Tibial nerve (tissue), 4 donors: Measurements from ENCODE around the gene TRIM56. TPM values are rescaled to one million over a fixed set of nuclear protein-coding genes. Genes with fewer than 3 reads are reported as not detected.

Experiments used
- DNase-seq, 2 donors: peaks; one replicate each; pipeline ENCODE4 v3.0.0-alpha.2; 2019; ENCODE audit warnings: low spot score in 2 of 2
- H3K27ac ChIP-seq, 4 donors: fragments of 200-600 bp; sonication (generic) in 3 of 4; one replicate each; pipeline ENCODE4 v1.5.1; 2017 to 2019; ENCODE audit warnings: mild to moderate bottlenecking in 1 of 4
- H3K27me3 ChIP-seq, 2 donors: fragments of 200-600 bp; sonication (generic) in 1 of 2; one replicate each; pipeline versions ENCODE4 v1.5.1 to v1.6.0; 2017 to 2019
- H3K36me3 ChIP-seq, 3 donors: fragments of 200-600 bp; sonication (generic); one replicate each; pipeline ENCODE4 v1.5.1; 2018 to 2019
- H3K4me1 ChIP-seq, 4 donors: fragments of 200-600 bp; sonication (generic) in 3 of 4; one replicate each; pipeline ENCODE4 v1.5.1; 2017 to 2019
- H3K4me3 ChIP-seq, 4 donors: fragments of 200-600 bp; sonication (generic) in 3 of 4; one replicate each; pipeline ENCODE4 v1.5.1; 2017 to 2019; ENCODE audit warnings: mild to moderate bottlenecking in 1 of 4, moderate library complexity in 1 of 4
- H3K9me3 ChIP-seq, 4 donors: fragments of 200-600 bp; sonication (generic) in 3 of 4; one replicate each; pipeline ENCODE4 v1.5.1; 2017 to 2019
- CTCF ChIP-seq, 5 experiments: fragments of 200-600 bp in 3 of 5; fragments of 450-650 bp in 2 of 5; sonication (generic) in 3 of 5; IDR thresholded peaks; one replicate each; pipeline ENCODE4 v1.5.1; 2016 to 2019; ENCODE audit warnings: antibody characterized with exemption in 5 of 5, mild to moderate bottlenecking in 3 of 5, moderate library complexity in 2 of 5
- EP300 ChIP-seq, 2 donors: sonication (generic); formaldehyde crosslinking; IDR thresholded peaks; one replicate each; pipeline ENCODE4 v1.6.1; 2017; ENCODE audit warnings: antibody characterized with exemption in 2 of 2, mild to moderate bottlenecking in 1 of 2
- POLR2A ChIP-seq, 2 donors: fragments of 450-650 bp; IDR thresholded peaks; one replicate each; pipeline ENCODE4 v1.6.1; 2017; ENCODE audit warnings: antibody characterized with exemption in 2 of 2, mild to moderate bottlenecking in 2 of 2, moderate library complexity in 2 of 2
- WGBS, 2 donors: methylation state at CpG; one replicate each; pipeline ENCODE4 v1.1.5; 2018; 5-methylcytosine and 5-hydroxymethylcytosine counted together
- total RNA-seq, 4 donors: library from RNA; depleted of rRNA; stranded (reverse); fragments of >200 nt; gene quantifications; one replicate each; pipeline ENCODE4 v1.1.0, GENCODE V29; 2016

The TRIM56 gene
- total RNA-seq, 4 donors from 2014 or later, result 18.6 to 32.4 (median 29.5) TPM

- no peaks in the 10 kb centered on the region for H3K9me3 ChIP-seq
- TF ChIP-seq EP300 (IDR thresholded peaks at IDR 0.05) (no peak), POLR2A (IDR thresholded peaks at IDR 0.05) (no peak), CTCF (IDR thresholded peaks at IDR 0.05) (no peak)
- 42 to 44% methylated on average over 4 of the region's 4 CpGs for WGBS, 2 donors
- H3K4me1 ChIP-seq, result peaks cover 0 to 22% (median 3%) of the 10 kb centered on the region in 4 donors
- peaks cover 0 to 34% (median 3%) of the 10 kb centered on the region in 3 donors for H3K36me3 ChIP-seq
- no peaks in the 10 kb centered on the region for H3K27me3 ChIP-seq
- DNase-seq, result no peak
- peak overlapping the region in 1 of 4 donors; percentile 64 for H3K27ac ChIP-seq
- H3K4me3 ChIP-seq, result no peak overlapping the region
These were observed 8.6 kb downstream of the TRIM56 start for GRCh38 chr7:101093906-101094305.

- peak overlapping the region in 1 of 4 donors; percentile 64 for H3K27ac ChIP-seq
These were observed 9.1 kb downstream of the TRIM56 start for GRCh38 chr7:101094376-101094775.

GRCh38 chr7:101094791-101095375 lies 9.6 kb downstream of the TRIM56 start:
- Histone ChIP-seq H3K27me3 (no peaks in the 10 kb centered on the region), H3K4me3 (no peak overlapping the region), H3K27ac (peak overlapping the region in 1 of 4 donors; percentile 64), H3K4me1 (peaks cover 0 to 26% (median 10%) of the 10 kb centered on the region in 4 donors), H3K36me3 (peaks cover 0 to 25% (median 0%) of the 10 kb centered on the region in 3 donors), H3K9me3 (no peaks in the 10 kb centered on the region)
- WGBS, 2 donors, result 38 to 41% methylated on average over 12 of the region's 12 CpGs
- no peak for TF ChIP-seq EP300 (IDR thresholded peaks at IDR 0.05)
- TF ChIP-seq CTCF (IDR thresholded peaks at IDR 0.05), result peak; percentile 35 to 54 (median 46)
- peak in 1 of 2 donors; percentile 47 for DNase-seq

More at GRCh38 chr7:101094376-101094775, 9.1 kb downstream of the TRIM56 start:
- H3K27me3 ChIP-seq, result no peaks in the 10 kb centered on the region
- DNase-seq, result no peak
- H3K4me3 ChIP-seq, result no peak overlapping the region
- no peaks in the 10 kb centered on the region for H3K9me3 ChIP-seq
- peaks cover 0 to 22% (median 5%) of the 10 kb centered on the region in 4 donors for H3K4me1 ChIP-seq
- WGBS, 2 donors, result 57% methylated on average over 9 of the region's 9 CpGs
- TF ChIP-seq POLR2A (IDR thresholded peaks at IDR 0.05) (no peak), CTCF (IDR thresholded peaks at IDR 0.05) (no peak), EP300 (IDR thresholded peaks at IDR 0.05) (no peak)
- H3K36me3 ChIP-seq, result peaks cover 0 to 30% (median 0%) of the 10 kb centered on the region in 3 donors

- H3K9me3 ChIP-seq, result no peaks in the 10 kb centered on the region
- no peak overlapping the region for H3K4me3 ChIP-seq
- H3K27ac ChIP-seq, result no peak overlapping the region
- H3K4me1 ChIP-seq, result peaks cover 0 to 41% (median 18%) of the 10 kb centered on the region in 4 donors
- H3K27me3 ChIP-seq, result no peaks in the 10 kb centered on the region
- TF ChIP-seq CTCF (IDR thresholded peaks at IDR 0.05), result no peak
- TF ChIP-seq POLR2A (IDR thresholded peaks at IDR 0.05), result no peak
- TF ChIP-seq EP300 (IDR thresholded peaks at IDR 0.05), result no peak
- H3K36me3 ChIP-seq, result peaks cover 0 to 11% (median 0%) of the 10 kb centered on the region in 3 donors
- 67 to 78% methylated on average over 6 of the region's 6 CpGs for WGBS, 2 donors
- no peak for DNase-seq
These were observed 11.2 kb downstream of the TRIM56 start for GRCh38 chr7:101096331-101096956.

GRCh38 chr7:101096957-101097347 lies 11.7 kb downstream of the TRIM56 start:
- DNase-seq, result no peak
- Histone ChIP-seq H3K9me3 (no peaks in the 10 kb centered on the region), H3K4me3 (no peak overlapping the region), H3K4me1 (peaks cover 0 to 41% (median 18%) of the 10 kb centered on the region in 4 donors), H3K27ac (no peak overlapping the region), H3K27me3 (no peaks in the 10 kb centered on the region), H3K36me3 (peaks cover 0 to 6% (median 0%) of the 10 kb centered on the region in 3 donors)
- TF ChIP-seq EP300 (IDR thresholded peaks at IDR 0.05), result no peak
- TF ChIP-seq POLR2A (IDR thresholded peaks at IDR 0.05), result no peak
- TF ChIP-seq CTCF (IDR thresholded peaks at IDR 0.05), result no peak
- 84% methylated on average over 5 of the region's 5 CpGs for WGBS, 2 donors
